WI38 (cell line): ENCODE results near the gene OSBP2.

Experiments used
- H3K4me3 ChIP-seq: 2 replicates; pipeline ENCODE4 v1.5.1; 2011; ENCODE audit warnings: low read depth, mild to moderate bottlenecking, control low read depth, low read length
- TF ChIP-seq, protein P1 (sequence below): IDR thresholded peaks from 2 replicates; pipeline ENCODE4 v1.5.1; 2012; ENCODE audit warnings: low read depth, mild to moderate bottlenecking, control low read depth, low read length

Gene OSBP2

GRCh38 chr22:30824711-30825110 is 130.0 kb downstream of the OSBP2 start:
- TF ChIP-seq, protein P1, sequence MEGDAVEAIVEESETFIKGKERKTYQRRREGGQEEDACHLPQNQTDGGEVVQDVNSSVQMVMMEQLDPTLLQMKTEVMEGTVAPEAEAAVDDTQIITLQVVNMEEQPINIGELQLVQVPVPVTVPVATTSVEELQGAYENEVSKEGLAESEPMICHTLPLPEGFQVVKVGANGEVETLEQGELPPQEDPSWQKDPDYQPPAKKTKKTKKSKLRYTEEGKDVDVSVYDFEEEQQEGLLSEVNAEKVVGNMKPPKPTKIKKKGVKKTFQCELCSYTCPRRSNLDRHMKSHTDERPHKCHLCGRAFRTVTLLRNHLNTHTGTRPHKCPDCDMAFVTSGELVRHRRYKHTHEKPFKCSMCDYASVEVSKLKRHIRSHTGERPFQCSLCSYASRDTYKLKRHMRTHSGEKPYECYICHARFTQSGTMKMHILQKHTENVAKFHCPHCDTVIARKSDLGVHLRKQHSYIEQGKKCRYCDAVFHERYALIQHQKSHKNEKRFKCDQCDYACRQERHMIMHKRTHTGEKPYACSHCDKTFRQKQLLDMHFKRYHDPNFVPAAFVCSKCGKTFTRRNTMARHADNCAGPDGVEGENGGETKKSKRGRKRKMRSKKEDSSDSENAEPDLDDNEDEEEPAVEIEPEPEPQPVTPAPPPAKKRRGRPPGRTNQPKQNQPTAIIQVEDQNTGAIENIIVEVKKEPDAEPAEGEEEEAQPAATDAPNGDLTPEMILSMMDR, result no peak
- no peak overlapping the region for H3K4me3 ChIP-seq

- no peak overlapping the region for H3K4me3 ChIP-seq
- TF ChIP-seq, protein P1, result no peak
Observed at GRCh38 chr22:30825711-30826505, 131.2 kb downstream of the OSBP2 start.

- no peak overlapping the region for H3K4me3 ChIP-seq
- TF ChIP-seq, protein P1, result no peak
Observed at GRCh38 chr22:30826670-30827355, 132.1 kb downstream of the OSBP2 start.

DNA sequence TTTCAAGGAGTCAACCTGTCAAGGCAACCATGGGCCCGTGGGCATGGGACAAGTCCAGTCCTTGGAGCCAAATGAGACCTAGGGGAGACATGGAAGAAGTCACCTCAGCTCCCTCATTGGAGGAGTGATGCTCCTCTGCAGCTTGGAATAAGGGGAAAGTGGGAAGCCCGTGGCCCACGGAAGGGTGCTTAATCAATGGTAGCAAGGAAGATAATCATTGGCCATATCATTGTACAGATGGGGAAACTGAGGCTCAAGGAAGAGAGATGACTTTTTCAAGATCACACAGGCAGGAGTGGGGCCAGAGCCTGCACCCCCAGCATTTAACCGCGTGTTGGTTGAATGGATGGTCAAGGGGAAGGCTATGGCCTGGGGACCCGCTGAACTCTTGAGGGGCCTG is 133.0 kb downstream of the OSBP2 start:
- no peak overlapping the region for H3K4me3 ChIP-seq
- TF ChIP-seq, protein P1, result no peak

- H3K4me3 ChIP-seq, result no peak overlapping the region
- TF ChIP-seq, protein P1, result no peak
Observed at GRCh38 chr22:30828187-30829155, 133.8 kb downstream of the OSBP2 start.

DNA sequence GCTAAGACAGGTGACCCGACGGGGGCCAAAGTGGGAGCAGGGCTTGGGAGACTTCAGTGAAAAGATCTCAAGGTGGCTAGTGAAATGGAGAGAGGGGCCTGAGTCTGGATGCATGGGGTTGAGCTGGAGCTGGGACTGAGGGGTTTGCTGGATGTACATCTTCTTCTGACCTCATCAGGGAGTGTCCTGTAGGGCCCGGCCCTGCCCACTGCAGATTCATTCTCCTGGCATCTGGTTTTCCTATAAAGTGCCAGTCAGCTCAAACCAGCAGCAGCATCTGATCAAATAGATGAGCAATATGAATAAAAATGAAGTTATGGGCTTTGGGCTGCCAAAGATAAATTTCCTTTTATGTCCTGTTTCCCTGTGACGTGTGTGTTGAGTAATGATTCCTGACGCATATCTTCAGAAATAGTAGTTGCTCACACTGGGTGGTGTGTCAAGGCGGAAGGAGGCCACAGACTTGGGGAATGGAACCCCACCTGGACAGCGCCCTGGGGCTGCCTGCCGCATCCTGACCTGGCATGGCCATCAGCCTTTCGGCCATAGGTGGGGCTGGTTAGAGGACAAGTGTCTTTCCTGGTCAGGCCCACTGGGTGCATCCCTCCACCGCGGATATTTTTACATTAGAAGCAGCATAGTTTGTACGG is 135.4 kb downstream of the OSBP2 start:
- H3K4me3 ChIP-seq, result no peak overlapping the region

More for the DNA sequence above, 135.4 kb downstream of the OSBP2 start:
- TF ChIP-seq, protein P1, result no peak
